ENCODE results near the gene PCYOX1L.

PCYOX1L gene

GRCh38 chr5:149409268-149409948 lies 51.6 kb downstream of the PCYOX1L start:
- no peak for DNase-seq

- DNase-seq: no peak
These were observed 52.2 kb downstream of the PCYOX1L start for GRCh38 chr5:149410071-149410470.

DNA sequence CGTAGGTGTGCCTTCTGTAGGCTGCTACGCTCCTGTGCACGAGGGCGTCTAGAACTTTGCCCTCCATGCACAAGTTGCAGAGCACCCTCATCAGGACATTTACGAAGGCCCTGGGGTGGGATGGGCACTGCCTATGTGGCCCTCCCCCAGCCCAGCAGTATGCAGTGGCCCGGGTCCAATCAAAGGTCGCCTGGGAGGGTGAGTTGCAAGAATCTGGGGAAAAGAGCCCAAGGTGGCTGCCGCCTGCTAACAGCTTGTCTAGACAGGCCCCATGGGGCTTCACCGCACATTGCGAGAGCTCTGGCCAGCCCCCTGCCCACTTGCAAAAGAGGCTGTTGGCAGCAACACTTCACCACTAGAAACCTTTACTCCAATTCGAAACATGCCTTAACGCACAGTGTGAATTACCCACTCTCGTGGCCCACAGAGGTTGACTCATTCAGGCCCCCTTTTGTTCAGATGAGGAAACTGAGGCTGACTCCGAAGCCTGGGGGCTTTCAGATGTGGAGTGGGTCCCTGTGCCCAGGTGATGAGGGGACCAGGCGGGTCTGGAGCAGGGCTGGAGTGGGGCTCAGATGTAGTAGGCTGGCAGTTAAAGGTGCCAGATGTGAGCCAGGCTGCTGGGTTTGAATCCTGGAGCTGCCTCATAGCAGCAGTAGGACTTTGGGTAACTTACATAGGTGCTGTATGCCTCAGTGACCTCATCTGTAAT lies 53.0 kb downstream of the PCYOX1L start:
- no peak for DNase-seq

DNA sequence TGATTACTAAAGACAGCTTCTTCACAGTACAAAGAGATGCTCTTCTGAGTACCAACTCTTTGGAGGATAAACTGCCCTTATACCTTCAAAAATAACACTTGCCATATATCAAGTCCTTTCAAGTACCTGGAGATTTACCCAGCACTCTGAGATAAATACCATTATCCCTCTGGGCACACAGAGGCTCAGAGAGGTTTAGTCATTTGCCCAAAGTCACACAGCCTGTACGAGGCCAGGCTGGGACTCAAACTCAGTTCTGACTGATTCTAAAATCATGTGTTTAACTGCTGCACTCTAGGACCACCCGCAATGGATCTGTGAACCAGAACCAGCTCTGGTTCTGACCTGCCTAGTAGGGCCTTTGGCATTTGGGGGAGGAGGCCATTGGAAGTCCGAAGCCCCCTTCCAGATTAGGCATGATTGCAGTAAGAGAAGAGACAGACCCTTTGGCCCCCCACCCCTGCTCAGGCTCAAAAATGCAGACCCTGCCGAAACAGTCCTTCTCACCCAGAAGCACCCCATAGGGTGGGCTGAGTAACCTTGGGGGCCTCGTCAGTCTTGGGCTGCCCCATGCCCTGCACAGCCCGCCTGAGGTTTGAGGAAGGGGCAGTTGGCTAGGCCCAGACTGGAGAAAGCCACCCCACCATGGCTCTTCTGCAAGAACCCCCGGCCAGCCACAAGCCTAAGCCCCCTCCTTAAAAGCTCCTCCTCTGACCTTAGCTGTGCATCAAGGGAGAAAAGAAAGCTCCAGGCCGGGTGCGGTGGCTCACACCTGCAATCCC lies 54.1 kb downstream of the PCYOX1L start:
- no peak for DNase-seq

DNA sequence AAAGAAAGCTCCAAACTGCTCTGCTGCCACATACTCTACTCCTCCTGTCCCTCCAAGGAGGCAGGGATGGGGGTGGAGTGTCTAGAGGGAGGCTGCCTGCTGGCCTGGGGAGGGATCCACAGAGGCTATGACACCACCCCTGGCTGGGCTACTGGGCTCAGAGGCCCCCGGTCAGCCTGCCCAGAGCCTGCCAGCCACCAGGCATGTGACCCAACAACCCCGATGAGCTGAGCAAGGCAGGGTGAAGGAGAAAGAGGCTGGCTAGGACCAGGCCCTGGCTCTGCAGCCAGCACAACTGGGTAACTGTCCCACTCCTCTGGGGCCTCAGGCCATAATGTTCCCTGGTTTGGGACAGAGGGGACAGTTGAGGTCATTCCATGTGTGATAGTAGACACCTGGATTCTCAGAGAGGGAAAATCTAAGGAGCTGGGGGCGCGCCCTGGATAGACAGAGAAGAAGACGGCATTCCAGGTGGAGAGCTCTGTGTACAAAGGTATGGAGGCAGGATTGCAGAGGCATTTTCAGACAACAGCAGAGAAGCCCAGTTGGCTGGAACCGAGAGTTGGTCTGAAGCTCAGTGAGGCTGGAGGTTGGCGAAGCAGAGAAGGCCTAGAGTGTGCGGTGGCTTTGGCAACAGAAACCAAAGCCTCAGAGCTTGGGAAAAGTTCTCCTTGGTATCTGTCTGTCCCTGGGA lies 55.1 kb downstream of the PCYOX1L start:
- DNase-seq: no peak

DNA sequence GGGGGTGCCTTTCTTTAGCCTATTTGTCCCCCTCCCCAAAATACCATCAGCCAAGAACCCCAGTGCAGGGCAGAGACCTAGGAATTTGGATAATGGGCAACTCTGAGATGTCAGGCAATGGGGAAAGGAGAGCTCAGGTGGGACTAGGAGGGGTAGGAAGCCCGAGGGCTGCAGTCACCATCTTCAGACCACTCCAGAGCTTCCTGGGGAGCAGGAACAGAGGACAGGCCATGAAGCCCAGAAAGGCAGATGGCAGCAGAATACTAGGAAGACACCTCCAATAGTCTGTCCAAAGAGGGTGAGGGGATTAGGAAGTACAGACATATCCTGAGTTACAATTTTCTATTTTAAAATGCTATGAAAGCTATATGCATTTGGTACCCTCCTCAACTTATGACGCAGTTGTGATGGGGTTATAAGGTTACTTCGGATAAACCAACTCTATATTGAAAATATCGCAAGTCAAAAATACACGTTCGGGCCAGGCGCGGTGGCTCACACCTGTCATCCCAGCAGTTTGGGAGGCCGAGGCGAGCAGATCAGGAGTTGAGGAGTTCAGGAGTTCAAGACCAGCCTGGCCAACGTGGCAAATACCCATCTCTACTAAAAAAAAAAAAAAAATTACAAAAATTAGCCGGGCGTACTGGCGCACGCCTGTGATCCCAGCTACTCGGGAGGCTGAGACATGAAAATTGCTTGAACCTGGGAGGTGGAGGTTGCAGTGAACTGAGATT lies 55.8 kb downstream of the PCYOX1L start:
- DNase-seq: no peak

GRCh38 chr5:149414405-149415065 lies 56.7 kb downstream of the PCYOX1L start:
- no peak for DNase-seq

- no peak for DNase-seq
These were observed 57.5 kb downstream of the PCYOX1L start for GRCh38 chr5:149415066-149415967.

- no peak for DNase-seq
These were observed 59.3 kb downstream of the PCYOX1L start for GRCh38 chr5:149416987-149417710.

GRCh38 chr5:149417711-149418368 lies 60.0 kb downstream of the PCYOX1L start:
- DNase-seq: no peak

DNA sequence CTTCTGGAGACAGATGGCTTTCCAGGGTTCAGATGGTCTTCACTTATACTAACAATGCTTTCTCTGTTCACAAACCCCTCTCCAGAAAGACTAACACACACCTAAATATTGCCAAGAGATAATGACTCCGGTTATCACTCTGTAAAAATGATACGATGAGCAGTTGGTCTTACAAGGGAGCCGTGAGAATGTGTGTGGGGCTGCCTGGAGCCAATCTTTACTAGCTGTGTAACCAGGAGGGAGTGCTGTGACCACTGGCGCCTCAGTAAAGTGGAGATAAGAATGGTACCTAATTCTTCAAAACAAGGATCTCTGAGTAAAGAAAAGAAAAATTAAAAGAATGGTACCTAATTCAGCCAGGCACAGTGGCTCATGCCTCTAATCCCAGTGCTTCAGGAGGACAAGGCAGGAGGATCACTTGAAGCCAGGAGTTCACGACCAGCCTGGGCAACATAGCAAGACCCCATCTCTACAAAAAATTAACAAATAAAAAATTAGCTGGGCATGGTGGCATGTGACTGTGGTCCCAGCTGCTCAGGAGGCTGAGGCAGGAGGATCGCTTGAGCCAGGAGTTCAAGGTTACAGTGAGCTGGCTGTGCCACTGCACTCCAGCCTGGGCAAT lies 61.2 kb downstream of the PCYOX1L start:
- no peak for DNase-seq

Data from stimulated activated CD4-positive, alpha-beta T cell treated with anti-CD3 and anti-CD28 coated beads, Interleukin-2, amount 100 ng/mL, for 48 hours (primary cell).